ENCODE results near the gene SIX1.

SIX1 gene

DNA sequence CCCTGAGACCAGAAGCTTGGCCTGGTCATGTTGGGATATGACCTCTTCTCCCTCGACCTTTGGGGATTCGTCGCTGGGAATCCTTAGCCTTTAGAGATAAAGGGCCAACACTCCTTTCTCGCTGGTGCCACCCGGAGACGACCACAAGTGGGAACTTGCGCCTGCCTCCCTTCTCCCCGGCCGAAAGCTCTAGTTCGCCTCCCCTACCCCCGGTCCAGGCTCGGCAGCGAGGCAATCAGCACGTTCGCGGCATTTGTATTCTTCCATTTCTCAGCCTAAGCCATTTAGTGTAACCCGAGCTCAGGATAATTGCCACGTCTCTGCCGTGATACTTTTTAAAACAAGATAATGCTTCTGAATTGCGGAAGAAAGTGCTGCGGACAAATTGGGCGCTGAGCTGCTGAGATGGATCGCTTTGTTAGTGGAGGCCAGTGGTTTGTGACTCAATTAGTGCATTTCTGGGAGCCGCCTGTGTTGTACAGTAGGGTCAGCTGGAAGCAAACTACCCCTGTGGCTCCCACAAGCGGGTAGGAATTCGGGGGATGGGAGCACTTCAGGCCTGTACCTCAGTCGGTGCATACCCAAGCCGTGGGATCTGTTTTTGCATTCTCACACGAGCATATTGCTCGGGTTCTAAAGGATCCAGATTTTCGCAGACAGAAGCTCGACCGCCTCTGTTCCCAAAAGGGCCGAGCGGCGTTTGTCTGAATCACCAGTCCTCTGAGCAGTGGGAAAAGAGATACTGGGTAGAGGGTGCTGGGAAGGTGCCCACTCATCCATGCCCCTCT, 6.8 kb upstream of the SIX1 start:
- DNase-seq (ENCODE audit: low read depth): no peak
- H3K4me3 ChIP-seq (ENCODE audit: low read depth, low read length): peak overlapping the region; percentile 61
- TF ChIP-seq, protein P1, sequence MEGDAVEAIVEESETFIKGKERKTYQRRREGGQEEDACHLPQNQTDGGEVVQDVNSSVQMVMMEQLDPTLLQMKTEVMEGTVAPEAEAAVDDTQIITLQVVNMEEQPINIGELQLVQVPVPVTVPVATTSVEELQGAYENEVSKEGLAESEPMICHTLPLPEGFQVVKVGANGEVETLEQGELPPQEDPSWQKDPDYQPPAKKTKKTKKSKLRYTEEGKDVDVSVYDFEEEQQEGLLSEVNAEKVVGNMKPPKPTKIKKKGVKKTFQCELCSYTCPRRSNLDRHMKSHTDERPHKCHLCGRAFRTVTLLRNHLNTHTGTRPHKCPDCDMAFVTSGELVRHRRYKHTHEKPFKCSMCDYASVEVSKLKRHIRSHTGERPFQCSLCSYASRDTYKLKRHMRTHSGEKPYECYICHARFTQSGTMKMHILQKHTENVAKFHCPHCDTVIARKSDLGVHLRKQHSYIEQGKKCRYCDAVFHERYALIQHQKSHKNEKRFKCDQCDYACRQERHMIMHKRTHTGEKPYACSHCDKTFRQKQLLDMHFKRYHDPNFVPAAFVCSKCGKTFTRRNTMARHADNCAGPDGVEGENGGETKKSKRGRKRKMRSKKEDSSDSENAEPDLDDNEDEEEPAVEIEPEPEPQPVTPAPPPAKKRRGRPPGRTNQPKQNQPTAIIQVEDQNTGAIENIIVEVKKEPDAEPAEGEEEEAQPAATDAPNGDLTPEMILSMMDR (IDR thresholded peaks at IDR 0.05; ENCODE audit: low read depth, low read length, missing control alignments): no peak

DNA sequence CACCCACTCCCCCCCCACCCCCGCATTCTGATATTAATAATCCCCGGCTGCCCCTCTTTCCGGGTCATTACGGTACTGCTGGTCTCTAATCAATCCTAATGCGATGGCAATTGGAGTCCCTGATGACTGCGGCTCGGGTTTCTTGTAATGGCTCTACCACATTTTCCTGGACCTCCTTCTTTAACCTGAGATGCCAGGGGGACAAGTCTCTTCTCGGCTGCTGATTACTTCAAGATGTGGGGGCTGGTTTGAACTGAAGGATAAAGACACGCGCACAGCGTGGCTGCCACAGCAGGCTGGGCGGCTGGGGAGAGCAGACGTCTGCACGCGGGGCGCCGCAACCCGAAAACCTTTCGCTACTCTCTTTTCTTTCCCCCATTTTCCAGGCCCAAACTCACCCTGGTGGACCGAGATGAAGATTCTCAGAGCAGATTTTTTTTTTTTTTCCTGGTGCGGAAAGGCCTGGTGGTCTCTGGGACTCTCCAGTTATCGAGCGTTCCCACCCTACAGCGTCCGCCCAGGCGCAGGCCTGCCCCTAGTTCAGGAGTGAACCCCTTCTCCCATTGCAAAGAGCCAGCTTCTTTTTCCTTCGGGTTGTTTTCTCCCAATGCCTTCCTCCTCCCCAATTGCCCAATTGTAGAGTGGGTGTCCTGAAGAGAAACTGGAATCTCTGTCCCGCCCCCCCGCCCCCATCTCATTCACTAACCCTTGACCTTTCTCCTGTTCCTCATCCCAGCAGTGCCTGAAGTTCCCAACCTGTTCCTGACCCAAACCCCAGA, 6.0 kb upstream of the SIX1 start:
- DNase-seq (ENCODE audit: low read depth): no peak
- TF ChIP-seq, protein P1 (IDR thresholded peaks at IDR 0.05; ENCODE audit: low read depth, low read length, missing control alignments): no peak
- no peak overlapping the region for H3K4me3 ChIP-seq (ENCODE audit: low read depth, low read length)

DNA sequence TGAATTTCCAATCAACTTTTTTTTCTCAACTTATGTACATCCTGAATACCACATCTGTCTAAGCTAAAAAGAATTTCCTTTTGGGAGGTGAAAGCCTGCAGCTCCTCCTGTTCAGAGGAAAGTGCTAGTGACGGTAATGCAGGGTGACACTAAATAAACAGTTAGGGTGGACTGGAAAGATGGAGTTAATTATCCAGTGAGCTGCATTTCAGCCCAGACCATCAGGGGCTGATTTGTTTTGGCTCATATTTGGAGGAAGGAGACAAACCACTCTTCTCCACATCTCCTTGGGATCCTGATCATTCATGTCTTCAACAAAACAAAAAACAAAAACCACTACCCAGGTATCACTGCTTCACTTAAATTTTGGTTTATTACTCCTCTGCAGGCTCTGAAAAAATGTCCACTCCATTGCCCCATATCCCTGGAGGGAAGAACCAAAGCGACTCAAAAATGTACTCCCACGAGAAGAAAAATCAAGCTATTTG, 5.1 kb upstream of the SIX1 start:
- no peak for DNase-seq (ENCODE audit: low read depth)
- TF ChIP-seq, protein P1 (IDR thresholded peaks at IDR 0.05; ENCODE audit: low read depth, low read length, missing control alignments): no peak
- H3K4me3 ChIP-seq (ENCODE audit: low read depth, low read length): no peak overlapping the region

DNA sequence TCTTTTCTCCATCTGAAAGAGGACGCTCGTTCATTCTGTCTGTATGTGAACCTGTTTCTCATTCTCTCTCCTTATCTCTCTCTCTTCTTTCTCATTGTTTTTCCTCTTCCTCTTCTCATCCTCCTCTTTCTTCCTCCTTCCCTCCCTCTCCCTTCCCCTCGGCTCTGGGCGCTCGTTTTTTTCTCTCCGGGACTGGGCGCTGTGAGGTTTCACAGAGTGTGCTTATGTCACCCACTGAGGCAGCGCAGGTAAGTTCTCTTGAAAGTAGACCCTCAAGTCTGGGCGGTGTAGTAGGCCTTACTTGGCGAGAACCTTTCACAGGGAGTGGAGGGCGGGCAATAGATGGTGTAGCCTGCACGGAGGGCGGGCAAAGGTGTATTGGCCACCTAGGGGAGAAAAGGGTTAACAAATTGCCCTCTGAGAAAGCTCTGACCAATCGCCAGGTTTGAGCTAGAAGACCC, 4.5 kb upstream of the SIX1 start:
- H3K4me3 ChIP-seq (ENCODE audit: low read depth, low read length): no peak overlapping the region
- no peak for DNase-seq (ENCODE audit: low read depth)
- TF ChIP-seq, protein P1 (IDR thresholded peaks at IDR 0.05; ENCODE audit: low read depth, low read length, missing control alignments): no peak

DNA sequence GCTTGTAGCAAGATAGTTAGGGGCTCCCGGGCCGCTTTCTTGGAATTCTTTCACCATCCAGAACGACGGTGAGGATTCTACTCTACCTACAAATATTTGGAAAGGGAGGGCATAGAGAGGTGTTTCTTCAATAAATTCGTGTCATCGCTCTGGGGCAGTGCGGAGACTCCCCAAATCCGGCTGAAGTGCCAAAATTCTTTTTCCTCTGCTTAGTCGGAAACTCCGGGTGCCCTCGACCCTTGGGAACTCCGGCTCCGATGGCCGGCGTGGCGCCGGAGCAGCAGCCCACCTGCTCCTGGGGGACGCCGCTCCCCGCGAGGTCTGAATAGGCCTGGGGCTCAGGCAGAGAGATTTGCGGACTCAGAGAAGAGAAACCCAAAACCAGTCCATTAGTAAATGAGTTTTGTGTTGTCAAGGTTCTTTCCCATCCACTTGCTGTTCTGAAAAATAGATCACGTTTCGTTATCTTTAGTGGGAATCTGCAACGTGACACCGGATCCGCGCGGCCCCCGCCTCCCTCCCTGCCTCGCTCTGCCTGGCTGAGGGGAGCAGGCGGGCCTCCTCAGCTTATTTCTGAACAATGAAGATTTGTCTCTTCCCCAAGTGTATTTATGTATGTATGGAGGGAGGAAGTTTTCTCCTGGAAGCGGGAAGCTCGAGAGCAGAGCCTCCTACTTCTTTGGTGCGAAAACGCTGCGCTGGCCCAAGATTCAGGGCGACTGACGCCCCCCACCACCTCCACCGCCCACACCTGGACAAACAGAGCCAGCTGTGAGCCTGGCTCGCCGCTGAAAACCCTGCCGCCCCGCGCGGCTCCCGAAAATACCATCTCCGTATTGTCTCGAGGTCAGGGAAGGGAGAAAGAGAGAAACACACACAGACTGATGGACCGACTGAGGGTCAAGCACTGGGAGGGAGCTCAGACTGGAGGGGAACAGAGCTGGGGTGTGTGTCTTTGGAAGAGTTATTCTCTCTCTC, 3.7 kb upstream of the SIX1 start:
- TF ChIP-seq, protein P1 (IDR thresholded peaks at IDR 0.05; ENCODE audit: low read depth, low read length, missing control alignments): no peak
- no peak for DNase-seq (ENCODE audit: low read depth)
- no peak overlapping the region for H3K4me3 ChIP-seq (ENCODE audit: low read depth, low read length)
